GM12878 (cell line): ENCODE measurements around the gene VASH1. TPM values are rescaled to one million over a fixed set of nuclear protein-coding genes. Genes with fewer than 3 reads are reported as not detected.

Source experiments
- ATAC-seq: fragments of 200-7000 bp; cut with Tn5 transposase; 3 replicates; pipeline ENCODE4 v1.9.1; 2020; ENCODE audit warnings: mild to moderate bottlenecking, moderate library complexity
- BruUV-seq: library from RNA; stranded (reverse); fragments of 400-500 nt; replicated peaks from 2 replicates; lab custom pipeline; 2021; lab: Mats Ljungman, UMichigan
- CTCF ChIA-PET: fragments of 300-600 bp; sonication (Branson Sonifier 250); formaldehyde crosslinking; extraction: SDS; loops from one replicate; lab custom pipeline; 2021; ENCODE audit warnings: inconsistent platforms; lab: Yijun Ruan, JAX
- POLR2A ChIA-PET: fragments of 350-600 bp; formaldehyde crosslinking; extraction: SDS; loops from one replicate; lab custom pipeline; 2021; ENCODE audit warnings: inconsistent platforms; lab: Charles Lee
- RAD21 ChIA-PET: fragments of 300-600 bp; sonication (Branson Sonifier 250); formaldehyde crosslinking; loops from one replicate; lab custom pipeline; 2023; ENCODE audit warnings: antibody characterized with exemption; ENCODE audit not compliant: unreplicated experiment; lab: Charles Lee
- SMC1A ChIA-PET: fragments of 300-600 bp; sonication (Branson Sonifier 250); formaldehyde crosslinking; loops from one replicate; lab custom pipeline; 2023; ENCODE audit not compliant: unreplicated experiment, uncharacterized antibody; lab: Charles Lee
- DNase-seq: peaks from one replicate; pipeline ENCODE4 v3.0.0-alpha.2; 2011; ENCODE audit warnings: low read depth, low spot score
- FAIRE-seq: peaks from 3 replicates; lab custom pipeline; 2011; peaks lifted over from hg19 to GRCh38; lab: Jason Lieb, UNC
- H2AFZ ChIP-seq: 2 replicates; pipeline ENCODE4 v1.6.0; 2011; ENCODE audit warnings: low read depth, low read length, control low read depth; ENCODE audit not compliant: control insufficient read depth
- H3K27ac ChIP-seq: 2 replicates; pipeline ENCODE4 v1.5.1; 2011; ENCODE audit warnings: control low read depth; ENCODE audit not compliant: control insufficient read depth, insufficient read depth
- H3K27me3 ChIP-seq, 2 experiments: replicated peaks in 1 of 2; 2 replicates each; pipeline versions ENCODE4 v1.6.0 to v1.6.1; 2011; ENCODE audit warnings: low read length in 1 of 2; ENCODE audit not compliant: control insufficient read depth in 2 of 2, insufficient read depth in 2 of 2
- H3K36me3 ChIP-seq, 2 experiments: 2 replicates each; pipeline ENCODE4 v1.5.1; 2011; ENCODE audit warnings: low read length in 1 of 2; ENCODE audit not compliant: control insufficient read depth in 2 of 2, insufficient read depth in 2 of 2
- H3K4me1 ChIP-seq: 2 replicates; pipeline ENCODE4 v1.6.1; 2011; ENCODE audit warnings: mild to moderate bottlenecking, low read length, moderate library complexity, mixed read lengths; ENCODE audit not compliant: control insufficient read depth, insufficient read depth
- H3K4me2 ChIP-seq: 2 replicates; pipeline ENCODE4 v1.6.0; 2011; ENCODE audit warnings: control low read depth; ENCODE audit not compliant: control insufficient read depth, insufficient read depth
- H3K4me3 ChIP-seq: fragments of 200-600 bp; sonication (generic); 2 replicates; pipeline ENCODE4 v1.5.1; 2016
- H3K79me2 ChIP-seq: 2 replicates; pipeline ENCODE4 v1.6.0; 2011; ENCODE audit warnings: low read length; ENCODE audit not compliant: control insufficient read depth, insufficient read depth
- H3K9ac ChIP-seq: 2 replicates; pipeline ENCODE4 v1.8.0; 2011; ENCODE audit warnings: low read length, control low read depth, mixed read lengths; ENCODE audit not compliant: control insufficient read depth, insufficient read depth
- H3K9me3 ChIP-seq: replicated peaks from 3 replicates; pipeline ENCODE4 v1.5.1; 2011; ENCODE audit warnings: mild to moderate bottlenecking, low read length; ENCODE audit not compliant: control insufficient read depth, insufficient read depth
- H4K20me1 ChIP-seq: 2 replicates; pipeline ENCODE4 v1.6.0; 2011; ENCODE audit not compliant: control insufficient read depth, insufficient read depth
- CBFB ChIP-seq: IDR thresholded peaks from 2 replicates; pipeline ENCODE4 v1.6.1; 2016; ENCODE audit warnings: antibody characterized with exemption, low read depth
- CEBPZ ChIP-seq: fragments of 150-350 bp; IDR thresholded peaks from 2 replicates; pipeline ENCODE4 v1.6.1; 2016; ENCODE audit warnings: low read depth, low read length
- CREB1 ChIP-seq: IDR thresholded peaks from 2 replicates; pipeline ENCODE4 v1.6.1; 2012; ENCODE audit warnings: low read depth, mild to moderate bottlenecking, inconsistent platforms
- MEF2B ChIP-seq: fragments of 450-650 bp; IDR thresholded peaks from 2 replicates; pipeline ENCODE4 v1.6.1; 2018; ENCODE audit warnings: mild to moderate bottlenecking, moderate library complexity; ENCODE audit not compliant: partially characterized antibody, poor library complexity, severe bottlenecking
- POLR2AphosphoS2 ChIP-seq: IDR thresholded peaks from 2 replicates; pipeline ENCODE4 v1.6.1; 2011; ENCODE audit warnings: low read depth, mild to moderate bottlenecking, low read length, improper control_type of control experiment, moderate library complexity
- TARDBP ChIP-seq: IDR thresholded peaks from 2 replicates; pipeline ENCODE4 v1.6.1; 2016; ENCODE audit warnings: borderline replicate concordance
- ZBTB40 ChIP-seq: fragments of 450-650 bp; IDR thresholded peaks from 2 replicates; pipeline ENCODE4 v1.6.1; 2016; ENCODE audit warnings: mild to moderate bottlenecking, moderate library complexity, borderline replicate concordance
- ZNF592 ChIP-seq: fragments of 450-650 bp; IDR thresholded peaks from 2 replicates; pipeline ENCODE4 v1.6.1; 2017; ENCODE audit warnings: mild to moderate bottlenecking, moderate library complexity
- WGBS: methylation state at CpG from one replicate; pipeline ENCODE4 v1.1.6; 2016; ENCODE audit warnings: low lambda C conversion rate; ENCODE audit not compliant: insufficient replicate concordance, insufficient coverage; ENCODE audit errors: missing lambda C conversion rate; 5-methylcytosine and 5-hydroxymethylcytosine counted together
- in situ Hi-C: fragments of 300-500 bp; cut with MboI; formaldehyde crosslinking; loops from 9 replicates; pipeline ENCODE4 v1.14.3; 2018; ENCODE audit warnings: mixed read lengths
- intact Hi-C: fragments of 100-400 bp; cut with micrococcal nuclease; formaldehyde crosslinking; loops from one replicate; pipeline ENCODE4 v1.14.2; 2022; ENCODE audit not compliant: unreplicated experiment
- polyA plus RNA-seq, 11 experiments: library from polyadenylated mRNA; depleted of rRNA in 4 of 11; unstranded in 6 of 11; stranded (reverse) in 5 of 11; fragments of >200 nt; fragmentation: Nextera tagmentation in 4 of 11; fragmentation: Illumina TruSeq in 1 of 11; extraction: Ambion mirVana in 4 of 11; extraction: Trizol in 1 of 11; gene quantifications; 1 replicate in 1 of 11; 2 replicates in 10 of 11; pipeline versions ENCODE4 v1.2.1 to v1.2.3, GENCODE V29; 2011 to 2016; ENCODE audit warnings: inconsistent platforms in 2 of 11, missing spikeins in 2 of 11, low read depth in 1 of 11
- total RNA-seq, 4 experiments: library from RNA; depleted of rRNA in 3 of 4; stranded (reverse); fragments of >200 nt in 3 of 4; fragmentation: Illumina TruSeq in 1 of 4; extraction: Trizol in 1 of 4; gene quantifications; 2 replicates each; pipeline versions ENCODE4 v1.2.1 to v1.2.3, GENCODE V29; 2013 to 2021

Gene VASH1
- total and polyA plus RNA-seq, 10 of the 15 experiments (the other 5 are each of a cell fraction or from before 2014, with no cell fraction given), result 0.06 to 2.3 (median 0.53) TPM

- no peak within 1 kb of the TSS for H3K4me2 ChIP-seq
- BruUV-seq, result no TSS peak
- FAIRE-seq, result no peak
- H3K36me3 ChIP-seq, result no peaks in the 10 kb centered on the region
- ChIA-PET SMC1A (no interaction called here), CTCF (interaction anchor here (1.1 kb wide), 1 partner anchor 490 kb away, joined by 3 read pairs; no protein-coding TSS in a partner anchor), POLR2A (interaction anchor here (0.5 kb wide), 1 partner anchor 148 kb away, joined by 3 read pairs; no protein-coding TSS in a partner anchor), RAD21 (no interaction called here)
- in situ Hi-C loops (no loop called here), intact Hi-C loops (no loop called here)
- H4K20me1 ChIP-seq, result no peaks in the 10 kb centered on the region
- H3K9me3 ChIP-seq, result no peaks in the 10 kb centered on the region
- no peak within 1 kb of the TSS for H3K9ac ChIP-seq
- 53% methylated on average over 2 of the region's 2 CpGs for WGBS
- no peaks in the 10 kb centered on the region; a peak in 1 of 4 replicates for H3K27me3 ChIP-seq
- H3K4me1 ChIP-seq, result no peaks in the 10 kb centered on the region
- H3K27ac ChIP-seq, result no peak within 1 kb of the TSS
- ATAC-seq, result no peak
- H2AFZ ChIP-seq, result no peak within 1 kb of the TSS
- no peaks in the 10 kb centered on the region for H3K79me2 ChIP-seq
- DNase-seq, result no peak
- no peak within 1 kb of the TSS for H3K4me3 ChIP-seq
- TF ChIP-seq ZBTB40, result no peak
- TF ChIP-seq TARDBP, result no peak
- TF ChIP-seq CBFB, result no peak
- TF ChIP-seq CEBPZ, result no peak
- no peak for TF ChIP-seq POLR2AphosphoS2
- TF ChIP-seq CREB1, result no peak
- no peak for TF ChIP-seq MEF2B
- no peak for TF ChIP-seq ZNF592
Observed at GRCh38 chr14:76826122-76826521, 64.9 kb downstream of the VASH1 start, which contains the start of gene LRRC74A. Gene LRRC74A, plus strand, starts transcription at chr14:76826408. Its CDS starts 290 bp downstream, at chr14:76826698.
